Measurements from ENCODE around the gene CETN3. TPM values are rescaled to one million over a fixed set of nuclear protein-coding genes. Genes with fewer than 3 reads are reported as not detected.
A peak's percentile ranks its signal among the peaks of the same experiment; 100 is the strongest.

Gene CETN3
- 10 to 100 TPM; 34.6 to 49.8 (median 38.1) TPM for total RNA-seq

DNA sequence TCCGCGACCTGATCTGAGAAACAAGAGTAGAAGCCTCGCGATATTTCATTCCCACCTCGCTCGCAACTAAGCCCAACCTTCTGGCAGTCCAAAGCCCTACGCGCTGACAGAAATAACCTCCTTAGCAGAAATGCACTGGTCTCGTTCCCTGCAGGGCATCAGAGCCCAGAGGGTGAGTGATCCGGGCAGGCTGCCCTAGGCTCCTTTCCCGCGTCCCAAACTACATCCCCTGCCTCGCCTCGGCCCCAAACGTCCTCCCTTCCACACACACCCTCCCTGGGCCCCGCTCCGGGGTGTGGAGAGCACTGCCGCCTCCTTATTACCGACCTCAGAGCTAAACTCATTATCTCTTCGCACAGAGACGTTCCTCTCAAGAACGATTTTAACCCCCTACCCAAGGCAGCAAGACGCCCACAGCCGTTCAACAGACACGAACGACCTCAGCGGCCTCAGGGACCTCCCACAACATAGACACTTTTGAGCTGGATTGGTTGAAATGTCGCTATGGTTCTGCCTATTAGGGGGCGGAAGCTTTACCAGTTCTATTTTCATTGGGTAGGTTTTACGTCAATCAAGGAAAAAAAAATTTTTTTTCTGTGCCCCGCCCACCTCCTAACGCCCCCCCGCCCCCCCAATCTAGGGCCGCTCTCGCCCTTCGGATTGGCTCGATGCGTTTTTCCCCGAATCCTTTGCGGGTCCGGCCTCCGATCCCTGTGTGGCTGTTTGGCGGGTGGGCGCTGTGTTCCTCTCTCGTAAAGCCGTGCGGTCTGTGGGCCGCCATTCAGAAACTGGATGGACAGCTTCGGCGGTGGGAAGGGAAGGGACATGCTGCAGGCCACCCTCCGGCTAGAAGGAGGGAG lies at the start of gene CETN3:
Gene CETN3, minus strand, starts transcription at position 439 of the 860 bp plus-strand sequence. Its CDS starts 95 bp downstream, at position 344.
- peak; percentile 94 to 97 (median 96) for ATAC-seq (replicated peaks in 6 of 8)
- Histone ChIP-seq H3K27ac (peak within 1 kb of the TSS; percentile 98 to 99), H3K4me3 (peak within 1 kb of the TSS; percentile 62 to 98 (median 95)), H3K4me1 (replicated peaks in 1 of 2) (peaks cover 7 to 16% of the 10 kb centered on the region in 2 donors)
- WGBS, 10 experiments: 0 to 3% (median 0%) methylated on average over 1 to 15 of the region's 51 CpGs; no CpG with 5 or more reads in 2 of the 10 experiments
- in situ Hi-C loops (cut with MboI; ENCODE audit: low pct_unique_long_range_greater_than_20kb in 2 of 9, low sequenced_read_pairs in 9 of 9, unreplicated experiment in 9 of 9): no loop called here

DNA sequence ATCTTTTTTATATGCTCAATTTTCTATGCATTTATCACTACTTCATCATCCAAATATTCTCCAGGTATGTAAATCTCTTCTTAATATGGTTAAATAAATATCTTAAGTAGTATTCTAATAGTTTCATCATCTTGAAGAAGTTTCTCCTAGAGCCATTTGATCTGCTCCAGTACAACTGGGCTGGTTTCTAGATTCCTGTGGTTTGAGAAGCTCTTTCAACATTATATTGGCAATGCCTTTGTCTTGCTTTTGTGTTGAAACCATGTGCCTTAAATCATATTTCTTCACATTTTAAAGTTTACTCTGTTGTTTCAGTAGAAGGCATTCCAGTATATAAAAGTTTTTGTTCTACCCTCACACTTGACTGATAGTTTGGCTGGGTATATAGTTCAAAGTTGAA lies 37.4 kb upstream of the CETN3 start:
- Histone ChIP-seq H3K4me3 (no peak overlapping the region), H3K4me1 (replicated peaks in 1 of 2) (no peaks in the 10 kb centered on the region), H3K27ac (no peak overlapping the region)
- no peak for ATAC-seq (replicated peaks in 6 of 8)
- in situ Hi-C loops (cut with MboI; ENCODE audit: low pct_unique_long_range_greater_than_20kb in 2 of 9, low sequenced_read_pairs in 9 of 9, unreplicated experiment in 9 of 9): loop anchor here in 3 of 9 experiments (25.0 kb wide), 1 partner anchor 340 kb away; no protein-coding TSS in a partner anchor

DNA sequence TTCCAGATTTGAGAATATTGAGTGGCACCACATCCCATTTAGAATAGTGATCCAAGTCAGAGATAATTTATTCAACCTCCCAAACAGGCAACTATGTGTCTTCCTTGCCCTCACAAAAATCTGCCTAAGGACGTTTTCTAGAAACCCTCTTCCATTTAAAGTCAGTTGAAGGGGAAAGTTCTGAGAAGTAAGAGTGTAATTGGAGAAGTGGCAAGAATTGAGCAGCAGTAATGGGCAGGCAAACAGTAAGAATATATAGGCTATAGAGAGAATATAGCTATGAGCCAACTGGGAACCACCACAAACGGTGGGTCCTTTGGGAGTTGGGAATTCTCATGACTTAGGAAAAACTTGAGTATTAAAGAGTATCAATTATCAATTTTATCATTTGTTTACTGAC lies 31.1 kb upstream of the CETN3 start:
- H3K27ac ChIP-seq: no peak overlapping the region
- WGBS, 10 experiments: 0 to 80% (median 57%) methylated on average over 1 to 2 of the region's 2 CpGs; no CpG with 5 or more reads in 2 of the 10 experiments
- in situ Hi-C loops (cut with MboI; ENCODE audit: low pct_unique_long_range_greater_than_20kb in 2 of 9, low sequenced_read_pairs in 9 of 9, unreplicated experiment in 9 of 9): loop anchor here in 3 of 9 experiments (25.0 kb wide), 1 partner anchor 347 kb away; no protein-coding TSS in a partner anchor
- no peaks in the 10 kb centered on the region for H3K4me1 ChIP-seq (replicated peaks in 1 of 2)
- no peak for ATAC-seq (replicated peaks in 6 of 8)
- no peak overlapping the region for H3K4me3 ChIP-seq

DNA sequence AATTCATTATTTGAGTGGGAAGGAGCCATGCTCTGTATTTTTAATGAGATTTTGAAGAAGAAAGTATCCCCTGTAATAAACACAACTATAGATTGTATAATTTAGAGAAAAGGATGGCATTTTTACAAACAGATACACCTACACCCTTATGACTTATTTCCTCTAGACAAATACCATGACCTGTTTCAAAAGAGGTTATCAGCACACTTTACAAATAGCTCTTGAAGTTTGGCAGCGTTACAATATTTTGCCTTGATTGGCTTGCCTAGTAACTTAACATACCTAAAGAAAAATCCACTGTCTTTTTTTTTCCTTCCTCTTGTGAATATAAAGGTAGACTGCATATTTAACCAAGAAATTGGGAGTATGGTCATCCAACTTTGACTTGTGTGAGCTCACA lies 28.5 kb upstream of the CETN3 start:
- Histone ChIP-seq H3K4me1 (replicated peaks in 1 of 2) (no peaks in the 10 kb centered on the region), H3K4me3 (no peak overlapping the region), H3K27ac (no peak overlapping the region)
- in situ Hi-C loops (cut with MboI; ENCODE audit: low pct_unique_long_range_greater_than_20kb in 2 of 9, low sequenced_read_pairs in 9 of 9, unreplicated experiment in 9 of 9): loop anchor here in 3 of 9 experiments (25.0 kb wide), 1 partner anchor 349 kb away; no protein-coding TSS in a partner anchor
- 29 to 100% (median 51%) methylated on average over 1 of the region's 1 CpG; no CpG with 5 or more reads in 4 of the 10 experiments for WGBS, 10 experiments
- no peak for ATAC-seq (replicated peaks in 6 of 8)

DNA sequence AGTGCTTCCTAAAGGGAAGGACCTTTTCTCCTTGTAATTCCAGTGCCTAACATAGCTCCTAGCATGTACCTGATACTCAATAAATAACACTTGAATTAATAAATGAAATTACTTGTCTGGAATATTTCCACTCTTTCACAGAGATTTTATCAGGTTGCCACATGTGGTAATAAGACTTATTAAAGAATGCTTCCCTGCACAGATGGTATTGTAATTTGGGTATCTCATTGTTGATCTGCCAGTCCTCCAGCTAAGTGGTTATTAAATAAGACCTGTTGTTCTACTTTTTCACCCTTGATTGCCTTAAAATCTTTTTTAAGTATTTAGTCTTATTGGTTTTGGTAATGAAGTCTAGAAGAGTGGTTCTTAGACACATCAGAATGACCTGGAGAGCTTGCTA lies 28.1 kb upstream of the CETN3 start:
- in situ Hi-C loops (cut with MboI; ENCODE audit: low pct_unique_long_range_greater_than_20kb in 2 of 9, low sequenced_read_pairs in 9 of 9, unreplicated experiment in 9 of 9): loop anchor here in 3 of 9 experiments (25.0 kb wide), 1 partner anchor 350 kb away; no protein-coding TSS in a partner anchor
- H3K27ac ChIP-seq: no peak overlapping the region
- H3K4me3 ChIP-seq: no peak overlapping the region
- no peak for ATAC-seq (replicated peaks in 6 of 8)
- no peaks in the 10 kb centered on the region for H3K4me1 ChIP-seq (replicated peaks in 1 of 2)

DNA sequence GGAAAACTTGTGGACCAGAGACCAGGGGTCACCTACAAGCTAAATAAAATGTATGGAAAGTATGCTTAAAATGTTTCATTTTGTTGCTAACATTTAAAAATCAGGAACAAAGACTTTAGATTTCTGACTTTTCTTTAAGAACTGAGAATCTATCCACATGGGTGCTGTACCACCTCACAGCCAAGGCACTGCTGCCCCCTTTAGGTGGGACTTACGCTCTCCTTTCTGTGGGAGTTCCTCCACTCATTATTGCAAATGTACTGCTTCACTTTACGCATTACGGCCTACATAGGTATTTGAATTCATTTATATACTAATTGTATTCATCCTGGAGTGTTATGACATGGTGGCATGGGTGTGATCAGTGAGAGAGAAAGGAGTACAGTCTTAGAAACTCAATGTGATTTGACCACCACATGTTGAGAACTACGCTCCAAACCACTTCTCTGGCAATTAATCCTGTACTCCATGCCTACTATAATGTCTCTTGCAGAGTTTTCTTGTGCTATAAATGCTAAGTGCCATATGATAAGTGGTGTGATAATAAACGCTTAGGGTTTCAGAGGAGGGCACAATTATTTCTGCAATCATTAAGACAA lies 24.7 kb upstream of the CETN3 start:
- in situ Hi-C loops (cut with MboI; ENCODE audit: low pct_unique_long_range_greater_than_20kb in 2 of 9, low sequenced_read_pairs in 9 of 9, unreplicated experiment in 9 of 9): loop anchor here in 3 of 9 experiments (25.0 kb wide), 1 partner anchor 353 kb away; no protein-coding TSS in a partner anchor
- no peak overlapping the region for H3K27ac ChIP-seq
- H3K4me1 ChIP-seq (replicated peaks in 1 of 2): no peaks in the 10 kb centered on the region
- peak in 5 of 8 experiments; percentile 52 to 96 (median 86) for ATAC-seq (replicated peaks in 6 of 8)
- no peak overlapping the region for H3K4me3 ChIP-seq
- WGBS, 10 experiments: 0 to 100% (median 71%) methylated on average over 1 to 5 of the region's 5 CpGs

DNA sequence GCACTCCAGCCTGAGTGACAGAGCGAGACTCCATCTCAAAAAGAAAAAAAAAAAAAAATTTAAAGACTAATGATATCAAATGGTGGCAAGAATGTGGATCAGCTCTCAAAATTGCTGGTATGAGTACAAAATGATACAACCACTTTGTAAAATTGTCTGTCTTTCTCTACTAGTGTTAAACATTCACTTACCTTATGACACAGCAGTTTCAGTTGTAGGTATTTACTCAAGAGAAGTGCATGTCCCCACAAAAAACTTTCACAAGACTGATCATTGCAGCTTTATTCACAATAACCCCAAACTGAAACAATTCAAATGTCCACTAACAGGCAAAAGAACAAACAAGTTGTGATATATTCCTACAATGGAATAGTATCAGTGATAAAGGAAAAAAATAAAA lies 14.7 kb upstream of the CETN3 start:
- H3K27ac ChIP-seq: no peak overlapping the region
- ATAC-seq (replicated peaks in 6 of 8): no peak
- H3K4me3 ChIP-seq: no peak overlapping the region
- no peaks in the 10 kb centered on the region for H3K4me1 ChIP-seq (replicated peaks in 1 of 2)
- 0 to 100% (median 63%) methylated on average over 1 of the region's 1 CpG; no CpG with 5 or more reads in 4 of the 10 experiments for WGBS, 10 experiments
- in situ Hi-C loops (cut with MboI; ENCODE audit: low pct_unique_long_range_greater_than_20kb in 2 of 9, low sequenced_read_pairs in 9 of 9, unreplicated experiment in 9 of 9): no loop called here

DNA sequence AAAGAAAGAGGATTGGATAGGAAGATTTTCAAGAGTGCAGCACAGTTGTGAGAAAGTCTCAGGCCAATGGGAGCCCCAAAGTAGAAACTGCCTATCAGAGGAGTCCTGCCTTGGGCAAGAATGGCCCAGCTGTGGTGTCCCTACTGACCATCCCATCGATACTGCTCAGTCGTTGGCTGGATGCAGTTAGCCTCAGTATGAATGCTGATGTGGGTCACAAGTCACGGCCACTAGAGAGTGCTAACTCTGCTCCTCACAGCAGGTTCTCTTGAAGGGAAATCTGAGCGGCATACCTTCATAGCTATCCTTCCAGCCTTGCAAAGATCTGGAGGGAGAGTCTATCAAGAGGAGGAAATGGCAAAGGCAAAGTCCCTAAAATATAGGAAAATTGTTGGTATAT lies 11.6 kb upstream of the CETN3 start:
- no peak overlapping the region for H3K27ac ChIP-seq
- H3K4me1 ChIP-seq (replicated peaks in 1 of 2): no peaks in the 10 kb centered on the region
- peak in 4 of 8 experiments; percentile 25 to 64 (median 44) for ATAC-seq (replicated peaks in 6 of 8)
- H3K4me3 ChIP-seq: no peak overlapping the region
- in situ Hi-C loops (cut with MboI; ENCODE audit: low pct_unique_long_range_greater_than_20kb in 2 of 9, low sequenced_read_pairs in 9 of 9, unreplicated experiment in 9 of 9): no loop called here
- 25 to 100% (median 54%) methylated on average over 1 to 3 of the region's 4 CpGs; no CpG with 5 or more reads in 1 of the 10 experiments for WGBS, 10 experiments

DNA sequence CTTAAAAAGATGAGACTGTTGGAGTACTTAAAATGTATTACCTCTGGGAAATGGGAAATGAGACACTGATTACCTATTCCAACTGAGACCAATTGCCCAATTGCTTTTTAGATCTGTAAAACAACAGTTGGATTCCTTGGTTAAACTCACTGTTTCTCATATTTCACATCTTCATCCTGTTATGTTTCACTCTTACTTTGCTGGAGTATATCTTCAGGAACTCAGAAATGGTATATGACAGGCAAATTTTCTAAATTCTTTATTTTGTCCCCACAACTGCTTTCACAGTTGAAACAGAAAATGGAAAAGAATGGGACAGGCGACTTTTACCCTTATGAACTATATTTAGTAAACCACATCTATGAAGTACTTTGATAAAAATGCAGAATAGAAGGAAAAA lies 8.7 kb upstream of the CETN3 start:
- Histone ChIP-seq H3K4me1 (replicated peaks in 1 of 2) (no peaks in the 10 kb centered on the region), H3K4me3 (no peak overlapping the region), H3K27ac (no peak overlapping the region)
- no peak for ATAC-seq (replicated peaks in 6 of 8)
- in situ Hi-C loops (cut with MboI; ENCODE audit: low pct_unique_long_range_greater_than_20kb in 2 of 9, low sequenced_read_pairs in 9 of 9, unreplicated experiment in 9 of 9): no loop called here
- WGBS, 10 experiments: 0 to 100% (median 85%) methylated on average over 1 of the region's 1 CpG

DNA sequence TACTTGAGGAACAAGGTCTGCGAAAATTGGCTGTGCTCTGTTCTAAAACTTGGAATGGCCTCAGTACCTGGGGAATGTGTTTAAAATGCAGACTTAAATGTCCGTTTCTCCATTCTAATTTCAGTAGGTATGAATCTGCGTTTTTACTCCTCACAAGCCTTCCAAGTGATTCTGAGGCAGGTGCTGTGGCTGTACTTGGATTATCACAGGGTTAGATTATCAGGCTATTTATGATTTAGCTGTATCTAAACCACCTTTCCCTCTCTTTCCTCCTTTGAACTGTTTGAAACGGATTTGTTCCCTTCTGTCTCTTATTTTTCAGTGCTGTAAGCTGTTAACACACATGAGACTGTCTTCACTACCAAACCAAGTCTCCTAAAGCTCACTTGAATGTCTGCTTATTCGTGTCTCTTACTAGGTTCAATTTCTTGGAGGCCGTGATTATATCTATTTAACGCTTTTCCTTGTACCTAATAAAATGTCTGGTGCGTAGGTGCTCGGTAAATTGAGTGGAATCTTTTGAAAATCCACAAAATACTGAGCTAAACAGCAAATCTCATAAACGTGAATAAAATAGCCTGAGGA lies 714 bp upstream of the CETN3 start:
- ATAC-seq (replicated peaks in 6 of 8): no peak
- in situ Hi-C loops (cut with MboI; ENCODE audit: low pct_unique_long_range_greater_than_20kb in 2 of 9, low sequenced_read_pairs in 9 of 9, unreplicated experiment in 9 of 9): no loop called here
- peak overlapping the region; percentile 89 to 92 for H3K27ac ChIP-seq
- H3K4me3 ChIP-seq: peak overlapping the region; percentile 56 to 98 (median 63)
- 0 to 5% (median 1%) methylated on average over 2 to 10 of the region's 10 CpGs for WGBS, 10 experiments
- peaks cover 7 to 16% of the 10 kb centered on the region in 2 donors for H3K4me1 ChIP-seq (replicated peaks in 1 of 2)

DNA sequence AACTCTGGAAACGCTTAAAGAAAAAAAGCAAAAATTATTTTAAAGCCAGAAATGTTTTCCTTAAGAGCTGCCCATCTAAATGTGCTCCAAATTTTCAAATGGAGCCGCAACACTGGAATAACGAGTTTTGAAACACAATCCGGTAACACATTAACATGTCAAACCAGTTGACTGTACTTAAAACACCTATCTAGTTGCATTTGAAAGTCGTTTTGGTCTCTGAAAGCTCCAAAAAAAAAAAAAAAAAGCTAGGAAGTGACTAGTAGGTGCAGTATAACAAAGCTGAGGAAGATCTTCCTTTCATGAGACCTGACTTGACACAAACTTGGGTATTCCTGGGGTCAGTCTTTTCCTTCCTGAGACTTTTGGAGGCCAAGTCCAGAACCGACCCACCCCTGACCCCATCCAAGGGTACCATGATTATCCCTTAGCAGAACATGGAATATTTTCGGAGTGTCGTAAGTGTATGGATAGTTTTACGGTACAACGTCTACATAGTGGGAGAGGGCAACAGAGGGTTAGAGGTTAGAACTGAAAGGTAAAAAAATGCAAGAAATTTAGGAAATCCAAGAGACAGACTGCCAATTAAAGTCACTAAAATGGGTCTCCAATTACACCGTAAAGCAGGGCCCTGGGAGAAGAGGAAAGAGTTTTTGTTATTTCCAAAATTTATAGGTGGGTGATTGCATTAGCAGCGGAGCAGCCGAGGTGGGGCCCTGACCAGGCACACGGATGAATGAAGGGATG lies 812 bp downstream of the CETN3 start:
- WGBS, 10 experiments: 2 to 50% (median 7%) methylated on average over 2 to 14 of the region's 14 CpGs
- peak overlapping the region; percentile 98 to 99 for H3K27ac ChIP-seq
- in situ Hi-C loops (cut with MboI; ENCODE audit: low pct_unique_long_range_greater_than_20kb in 2 of 9, low sequenced_read_pairs in 9 of 9, unreplicated experiment in 9 of 9): no loop called here
- H3K4me1 ChIP-seq (replicated peaks in 1 of 2): peaks cover 7 to 16% of the 10 kb centered on the region in 2 donors
- peak overlapping the region; percentile 62 to 98 (median 95) for H3K4me3 ChIP-seq
- ATAC-seq (replicated peaks in 6 of 8): peak in 1 of 8 experiments; percentile 1

DNA sequence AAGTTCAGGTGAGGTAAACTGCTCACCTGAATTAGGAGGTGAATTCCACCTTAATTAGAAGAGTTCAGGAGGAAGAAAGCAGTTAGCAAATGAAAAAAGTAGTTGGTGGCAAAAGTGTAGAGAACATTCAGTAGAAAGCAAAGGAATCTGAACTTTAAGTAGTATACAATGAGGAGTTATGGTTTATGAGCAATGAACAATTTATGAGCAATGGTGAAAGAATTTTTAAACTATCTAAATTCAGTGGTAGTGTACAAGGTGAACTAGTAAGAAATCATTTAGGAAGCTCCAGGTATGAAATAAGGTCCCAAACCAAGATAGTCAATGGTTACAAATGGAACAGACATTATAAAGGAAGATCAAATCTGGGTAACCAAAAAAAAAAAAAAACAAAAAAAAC lies 3.1 kb downstream of the CETN3 start:
- no peak for ATAC-seq (replicated peaks in 6 of 8)
- H3K27ac ChIP-seq: no peak overlapping the region
- no peak overlapping the region for H3K4me3 ChIP-seq
- in situ Hi-C loops (cut with MboI; ENCODE audit: low pct_unique_long_range_greater_than_20kb in 2 of 9, low sequenced_read_pairs in 9 of 9, unreplicated experiment in 9 of 9): no loop called here
- peaks cover 4 to 16% of the 10 kb centered on the region in 2 donors for H3K4me1 ChIP-seq (replicated peaks in 1 of 2)
